ENCODE results near the gene MRPL58. TPM values are rescaled to one million over a fixed set of nuclear protein-coding genes. Genes with fewer than 3 reads are reported as not detected.

Gene MRPL58
- total RNA-seq, 2 experiments from 2014 or later = 5.4 to 7.1 TPM

- ATAC-seq (ENCODE audit: poor library complexity) = no peak
- Mint-ChIP-seq H3K36me3 (ENCODE audit: low read depth) (peaks cover 55% of the 10 kb centered on the region), H3K27ac (no peak overlapping the region), H3K9me3 (no peaks in the 10 kb centered on the region), H3K27me3 (no peaks in the 10 kb centered on the region), H3K4me3 (no peak overlapping the region), H3K4me1 (ENCODE audit: low read depth) (peaks cover 33% of the 10 kb centered on the region)
- no peak overlapping the region for H3K27ac ChIP-seq (ENCODE audit: low read depth in 1 of 2, low read length in 2 of 2)
- peaks cover 28% of the 10 kb centered on the region for H3K4me1 ChIP-seq (ENCODE audit: insufficient read depth, low read length)
- no peaks in the 10 kb centered on the region for H3K9me3 ChIP-seq (ENCODE audit: control insufficient read depth in 1 of 2, insufficient read depth in 1 of 2, low read length in 2 of 2)
- CTCF ChIA-PET = interaction anchor here (1.0 kb wide), 1 partner anchor 27 kb away, joined by 3 read pairs; no protein-coding TSS in a partner anchor
- H3K4me3 ChIP-seq (ENCODE audit: low read length) = no peak overlapping the region
- DNase-seq = no peak
- TF ChIP-seq, protein P1, sequence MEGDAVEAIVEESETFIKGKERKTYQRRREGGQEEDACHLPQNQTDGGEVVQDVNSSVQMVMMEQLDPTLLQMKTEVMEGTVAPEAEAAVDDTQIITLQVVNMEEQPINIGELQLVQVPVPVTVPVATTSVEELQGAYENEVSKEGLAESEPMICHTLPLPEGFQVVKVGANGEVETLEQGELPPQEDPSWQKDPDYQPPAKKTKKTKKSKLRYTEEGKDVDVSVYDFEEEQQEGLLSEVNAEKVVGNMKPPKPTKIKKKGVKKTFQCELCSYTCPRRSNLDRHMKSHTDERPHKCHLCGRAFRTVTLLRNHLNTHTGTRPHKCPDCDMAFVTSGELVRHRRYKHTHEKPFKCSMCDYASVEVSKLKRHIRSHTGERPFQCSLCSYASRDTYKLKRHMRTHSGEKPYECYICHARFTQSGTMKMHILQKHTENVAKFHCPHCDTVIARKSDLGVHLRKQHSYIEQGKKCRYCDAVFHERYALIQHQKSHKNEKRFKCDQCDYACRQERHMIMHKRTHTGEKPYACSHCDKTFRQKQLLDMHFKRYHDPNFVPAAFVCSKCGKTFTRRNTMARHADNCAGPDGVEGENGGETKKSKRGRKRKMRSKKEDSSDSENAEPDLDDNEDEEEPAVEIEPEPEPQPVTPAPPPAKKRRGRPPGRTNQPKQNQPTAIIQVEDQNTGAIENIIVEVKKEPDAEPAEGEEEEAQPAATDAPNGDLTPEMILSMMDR (IDR thresholded peaks at IDR 0.05) = no peak
- POLR2A ChIA-PET = no interaction called here
- intact Hi-C loops (cut with DNase I, micrococcal nuclease) = loop anchor here (5.0 to 10.0 kb wide), 4 partner anchors 44 to 139 kb away; partner anchors contain the start of genes ARMC7 (in 1 of the 2) and SUMO2 (in 1 of the 2)
- peaks cover 48% of the 10 kb centered on the region for H3K36me3 ChIP-seq (ENCODE audit: insufficient read depth, low read length)
- H3K27me3 ChIP-seq (ENCODE audit: control insufficient read depth in 1 of 2, insufficient read depth in 2 of 2, low read length in 2 of 2) = no peaks in the 10 kb centered on the region
Measured at GRCh38 chr17:75063201-75063600, 50.7 kb downstream of the MRPL58 start.

- Mint-ChIP-seq H3K9me3 (no peaks in the 10 kb centered on the region), H3K27ac (no peak overlapping the region), H3K4me3 (no peak overlapping the region), H3K36me3 (ENCODE audit: low read depth) (peaks cover 55% of the 10 kb centered on the region), H3K27me3 (no peaks in the 10 kb centered on the region), H3K4me1 (ENCODE audit: low read depth) (peaks cover 35% of the 10 kb centered on the region)
- Histone ChIP-seq H3K9me3 (ENCODE audit: control insufficient read depth in 1 of 2, insufficient read depth in 1 of 2, low read length in 2 of 2) (no peaks in the 10 kb centered on the region), H3K4me1 (ENCODE audit: insufficient read depth, low read length) (peaks cover 32% of the 10 kb centered on the region), H3K27ac (ENCODE audit: low read depth in 1 of 2, low read length in 2 of 2) (no peak overlapping the region), H3K27me3 (ENCODE audit: control insufficient read depth in 1 of 2, insufficient read depth in 2 of 2, low read length in 2 of 2) (no peaks in the 10 kb centered on the region), H3K4me3 (ENCODE audit: low read length) (no peak overlapping the region), H3K36me3 (ENCODE audit: insufficient read depth, low read length) (peaks cover 48% of the 10 kb centered on the region)
- DNase-seq = no peak
- intact Hi-C loops (cut with DNase I, micrococcal nuclease) = loop anchor here (5.0 to 10.0 kb wide), 4 partner anchors 44 to 139 kb away; partner anchors contain the start of genes ARMC7 (in 1 of the 2) and SUMO2 (in 1 of the 2)
- ChIA-PET POLR2A (no interaction called here), CTCF (no interaction called here)
- no peak for ATAC-seq (ENCODE audit: poor library complexity)
- TF ChIP-seq, protein P1 (IDR thresholded peaks at IDR 0.05) = no peak
Measured at GRCh38 chr17:75063626-75064025, 51.2 kb downstream of the MRPL58 start.

DNA sequence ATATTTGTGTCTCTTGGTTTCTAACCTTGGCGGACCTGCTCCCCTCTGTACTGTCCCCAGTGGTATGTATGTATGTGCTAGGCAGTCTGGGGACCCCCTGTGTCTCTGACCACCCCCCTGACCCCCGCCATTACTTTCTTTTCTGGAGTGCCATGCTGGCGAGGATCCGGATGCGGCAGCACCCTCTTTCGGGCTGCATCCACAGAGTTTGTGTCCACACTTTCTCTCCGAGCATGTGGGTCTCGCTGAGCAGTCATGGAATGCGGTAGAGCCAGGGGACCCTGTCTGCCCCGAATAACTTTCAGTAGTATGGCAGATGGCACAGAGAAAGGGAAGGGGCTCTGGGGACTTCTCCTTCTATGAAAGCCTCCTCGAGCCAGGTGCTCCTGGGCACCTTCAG is 51.6 kb downstream of the MRPL58 start:
- TF ChIP-seq, protein P1 (IDR thresholded peaks at IDR 0.05) = no peak
- H3K9me3 ChIP-seq (ENCODE audit: control insufficient read depth in 1 of 2, insufficient read depth in 1 of 2, low read length in 2 of 2) = no peaks in the 10 kb centered on the region
- Mint-ChIP-seq H3K4me1 (ENCODE audit: low read depth) (peaks cover 39% of the 10 kb centered on the region), H3K9me3 (no peaks in the 10 kb centered on the region), H3K27ac (no peak overlapping the region), H3K27me3 (no peaks in the 10 kb centered on the region), H3K36me3 (ENCODE audit: low read depth) (peaks cover 55% of the 10 kb centered on the region), H3K4me3 (no peak overlapping the region)
- POLR2A ChIA-PET = no interaction called here
- no peak overlapping the region for H3K27ac ChIP-seq (ENCODE audit: low read depth in 1 of 2, low read length in 2 of 2)
- H3K4me1 ChIP-seq (ENCODE audit: insufficient read depth, low read length) = peaks cover 32% of the 10 kb centered on the region
- ATAC-seq (ENCODE audit: poor library complexity) (no peak), DNase-seq (no peak)
- H3K4me3 ChIP-seq (ENCODE audit: low read length) = no peak overlapping the region
- CTCF ChIA-PET = no interaction called here
- peaks cover 48% of the 10 kb centered on the region for H3K36me3 ChIP-seq (ENCODE audit: insufficient read depth, low read length)
- no peaks in the 10 kb centered on the region for H3K27me3 ChIP-seq (ENCODE audit: control insufficient read depth in 1 of 2, insufficient read depth in 2 of 2, low read length in 2 of 2)
- intact Hi-C loops (cut with DNase I, micrococcal nuclease) = loop anchor here (5.0 to 10.0 kb wide), 4 partner anchors 43 to 138 kb away; partner anchors contain the start of genes ARMC7 (in 1 of the 2) and SUMO2 (in 1 of the 2)
